Activated CD4-positive, alpha-beta T cell treated with anti-CD3 and anti-CD28 coated beads, Interleukin-2, Interleukin-6, amounts not matched to agents 100 ng/mL and 50 ng/mL, durations not matched to agents 16 hours and 8 hours (primary cell): Measurements from ENCODE around the gene RTP3.
"Not testable (repeated sequence)": the region's sequence is repeated elsewhere in the genome, so short reads cannot be mapped to it uniquely, and the experiment has no call there.

Experiments used
- DNase-seq: peaks from one replicate; pipeline ENCODE4 v3.0.0-alpha.2; 2020

The RTP3 gene

DNA sequence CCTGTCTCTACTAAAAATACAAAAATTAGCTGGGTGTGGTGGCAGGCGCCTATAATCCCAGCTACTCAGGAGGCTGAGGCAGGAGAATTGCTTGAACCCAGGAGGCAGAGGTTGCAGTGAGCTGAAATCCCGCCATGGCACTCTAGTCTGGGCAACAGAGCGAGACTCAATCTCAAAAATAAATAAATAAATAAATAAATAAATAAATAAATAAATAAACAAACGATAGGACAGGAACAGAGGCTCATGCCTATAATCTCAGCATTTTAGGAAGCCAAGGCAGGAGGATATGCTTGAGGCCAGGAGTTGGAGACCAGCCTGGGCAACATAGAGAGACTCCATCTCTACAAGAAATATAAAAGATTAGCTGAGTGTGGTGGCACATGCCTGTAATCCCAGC lies 24.4 kb downstream of the RTP3 start:
- not testable (repeated sequence) for DNase-seq

DNA sequence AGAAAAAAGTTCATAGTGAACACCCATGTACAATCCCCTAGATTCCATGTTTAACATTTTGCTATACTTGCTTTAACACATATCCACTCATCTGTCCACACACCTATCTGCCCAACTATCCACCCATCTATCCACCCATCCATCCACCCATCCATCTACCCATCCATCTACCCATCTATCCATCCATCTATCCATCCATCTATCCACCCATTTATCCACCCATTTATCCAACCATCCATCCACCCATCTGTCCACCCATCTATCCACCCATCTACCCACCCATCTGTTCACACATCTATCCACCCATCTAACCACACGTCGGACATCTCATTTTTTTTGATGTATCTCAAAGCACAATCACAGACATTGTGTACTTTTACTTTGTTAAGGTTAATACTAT lies 25.8 kb downstream of the RTP3 start:
- no peak for DNase-seq

DNA sequence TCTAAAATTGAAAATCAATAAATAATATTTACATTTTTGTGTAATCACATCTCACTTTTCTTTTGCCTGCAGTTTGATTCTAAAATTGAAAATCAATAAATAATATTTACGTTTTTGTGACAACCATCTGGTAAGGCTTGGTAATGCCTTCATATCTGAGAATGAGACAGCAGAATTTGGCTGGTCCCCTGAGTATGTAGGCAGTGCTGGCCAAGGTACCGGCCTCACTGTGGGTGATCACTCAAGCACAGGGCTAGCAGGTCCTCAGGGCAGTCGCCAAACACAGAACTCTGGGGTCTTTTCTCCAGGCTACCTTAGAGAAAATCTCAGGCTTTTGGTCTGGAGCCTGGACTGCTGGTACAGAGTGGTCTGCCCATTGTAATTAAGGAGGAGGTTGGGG lies 26.2 kb downstream of the RTP3 start:
- no peak for DNase-seq

DNA sequence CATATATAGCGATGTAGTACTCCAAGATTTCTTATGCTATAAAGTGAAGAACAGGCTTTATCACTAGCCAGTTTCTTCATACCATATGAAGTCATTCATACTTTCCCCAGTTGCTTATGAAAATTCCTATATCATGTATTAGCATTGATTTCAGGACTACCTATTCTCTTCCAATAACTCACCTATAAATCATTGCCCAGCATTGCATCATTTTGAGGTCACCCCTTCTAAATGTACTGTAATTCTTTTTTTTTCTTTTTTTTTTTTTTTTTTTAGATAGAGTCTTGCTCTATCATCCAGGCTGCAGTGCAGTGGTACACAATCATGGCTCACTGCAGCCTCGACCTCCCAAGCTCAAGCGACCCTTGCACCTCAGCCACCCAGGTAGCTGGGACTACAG lies 27.1 kb downstream of the RTP3 start:
- DNase-seq = no peak

DNA sequence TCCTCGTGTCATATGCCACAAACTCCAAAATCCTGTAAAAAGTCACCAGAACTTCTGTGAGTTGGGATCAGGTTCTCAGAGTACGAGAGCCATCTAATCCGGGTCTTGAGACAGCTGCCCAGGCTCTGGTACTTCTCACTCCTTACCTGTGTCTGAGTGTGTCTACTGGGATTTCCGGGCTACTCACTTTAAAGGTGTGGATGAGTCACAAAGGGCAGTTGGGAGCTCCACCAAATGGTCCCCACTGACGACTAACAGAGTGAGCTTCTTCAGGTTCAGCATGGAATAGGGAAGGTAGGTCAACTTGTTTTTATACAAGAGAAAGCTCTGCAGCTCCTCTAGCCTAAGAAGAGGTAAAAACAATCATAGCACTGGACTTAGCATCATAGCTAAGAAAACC lies 29.5 kb downstream of the RTP3 start:
- no peak for DNase-seq

DNA sequence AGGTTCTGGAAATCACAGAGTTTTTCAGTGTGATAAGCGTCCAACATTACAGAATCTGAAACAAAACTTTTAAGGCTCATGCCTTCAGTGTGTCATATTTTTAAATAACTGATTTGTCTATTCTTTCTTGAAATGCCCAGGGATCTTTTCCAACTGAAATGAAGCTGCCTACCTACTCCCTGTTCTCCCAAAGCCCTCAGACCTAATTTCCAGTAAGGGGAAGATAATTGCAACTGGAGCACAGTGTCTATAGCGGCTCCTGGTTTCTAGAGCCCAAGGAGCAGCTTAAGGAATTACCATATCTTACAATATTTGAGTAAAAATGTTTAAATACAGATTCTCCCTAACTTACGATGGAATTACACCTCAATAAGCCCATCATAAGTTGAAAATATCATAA lies 35.3 kb downstream of the RTP3 start:
- DNase-seq = no peak

DNA sequence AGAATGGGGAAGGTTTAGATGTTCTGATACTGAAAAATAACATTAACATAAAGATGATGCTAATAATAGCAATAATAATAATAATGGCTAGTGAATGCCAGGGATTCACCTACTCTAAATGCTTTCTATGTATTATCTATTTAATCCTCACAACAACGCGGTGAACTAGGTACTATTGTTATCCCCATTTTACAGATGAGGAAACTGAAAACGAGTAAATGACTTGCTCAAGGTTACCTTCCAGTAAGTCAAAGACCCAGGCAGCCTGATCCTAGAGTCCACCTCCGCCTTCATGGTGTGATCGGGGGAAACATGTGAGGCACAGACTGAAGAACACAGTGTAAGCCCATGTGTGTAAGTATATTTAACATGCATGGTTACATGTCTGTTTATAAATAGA lies 38.0 kb downstream of the RTP3 start:
- DNase-seq = no peak

DNA sequence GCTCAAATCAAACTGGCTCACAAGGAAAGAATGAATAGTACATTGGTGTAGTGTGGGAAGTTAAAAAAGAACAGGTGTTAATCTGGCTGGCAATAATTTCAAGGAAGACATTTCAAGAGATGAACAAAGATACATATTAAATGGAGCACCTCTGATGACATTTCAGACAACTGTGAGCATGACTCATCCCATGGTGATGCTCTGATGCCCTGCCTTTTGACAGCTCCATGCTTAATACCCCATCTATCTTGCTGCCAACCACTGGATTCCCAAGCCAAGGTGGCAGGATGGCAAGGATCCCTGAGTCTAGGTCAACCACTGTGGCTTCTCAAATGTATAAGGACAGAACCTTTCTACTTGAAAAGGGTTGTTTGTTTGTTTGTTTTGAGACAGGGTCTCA lies 39.0 kb downstream of the RTP3 start:
- no peak for DNase-seq

DNA sequence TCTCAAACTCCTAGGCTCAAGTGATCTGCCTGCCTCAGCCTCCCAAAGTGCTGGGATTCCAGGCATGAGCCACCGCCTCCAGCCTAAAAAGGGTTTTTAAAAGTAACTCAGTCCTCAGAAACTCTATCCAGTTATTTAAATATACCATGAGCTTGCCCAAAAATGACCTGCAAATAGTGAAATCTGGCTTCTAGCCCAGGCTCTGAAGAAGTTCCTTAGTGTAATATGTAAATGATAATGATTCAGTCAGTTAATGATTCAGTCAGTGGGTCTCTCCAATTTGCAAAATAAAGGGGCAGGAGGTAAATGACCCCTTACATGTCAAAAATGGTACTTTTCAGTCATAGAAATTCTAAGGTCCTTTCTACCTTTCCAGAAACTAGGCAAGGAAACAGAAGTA lies 39.5 kb downstream of the RTP3 start:
- no peak for DNase-seq

DNA sequence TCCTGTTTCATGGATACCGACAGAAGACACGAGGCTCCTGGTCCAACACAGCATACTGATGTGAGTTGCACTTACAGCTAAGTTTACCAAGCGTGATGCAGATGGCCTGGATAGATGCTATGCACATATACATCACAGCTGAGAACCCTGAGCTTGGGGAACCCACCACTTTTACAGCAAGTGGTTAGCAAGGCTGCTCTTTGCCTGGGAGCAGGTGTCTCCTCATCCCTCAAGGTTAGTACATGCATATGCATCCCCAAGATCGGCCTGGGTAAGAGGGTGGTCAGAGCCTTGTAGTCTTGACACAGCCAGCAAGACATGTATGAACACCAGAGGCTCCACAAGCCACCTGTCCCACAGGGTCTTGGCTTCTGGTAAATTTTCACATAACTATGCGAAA lies 40.0 kb downstream of the RTP3 start:
- DNase-seq = no peak

DNA sequence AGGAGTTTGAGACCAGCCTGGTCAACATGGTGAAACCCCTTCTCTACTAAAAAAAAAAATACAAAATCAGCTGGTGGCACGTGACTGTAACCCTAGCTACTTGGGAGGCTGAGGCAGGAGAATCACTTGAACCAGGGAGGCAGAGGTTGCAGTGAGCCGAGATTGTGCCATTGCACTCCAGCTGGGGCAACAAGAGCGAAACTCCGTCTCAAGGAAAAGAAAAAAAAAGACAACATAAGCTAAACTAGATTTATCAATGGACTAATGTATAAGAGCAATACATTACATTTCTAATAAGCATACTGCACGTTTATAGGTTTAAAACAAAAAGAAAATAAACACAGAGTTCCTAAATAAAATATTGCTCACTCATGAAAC lies 40.6 kb downstream of the RTP3 start:
- DNase-seq = not testable (repeated sequence)

DNA sequence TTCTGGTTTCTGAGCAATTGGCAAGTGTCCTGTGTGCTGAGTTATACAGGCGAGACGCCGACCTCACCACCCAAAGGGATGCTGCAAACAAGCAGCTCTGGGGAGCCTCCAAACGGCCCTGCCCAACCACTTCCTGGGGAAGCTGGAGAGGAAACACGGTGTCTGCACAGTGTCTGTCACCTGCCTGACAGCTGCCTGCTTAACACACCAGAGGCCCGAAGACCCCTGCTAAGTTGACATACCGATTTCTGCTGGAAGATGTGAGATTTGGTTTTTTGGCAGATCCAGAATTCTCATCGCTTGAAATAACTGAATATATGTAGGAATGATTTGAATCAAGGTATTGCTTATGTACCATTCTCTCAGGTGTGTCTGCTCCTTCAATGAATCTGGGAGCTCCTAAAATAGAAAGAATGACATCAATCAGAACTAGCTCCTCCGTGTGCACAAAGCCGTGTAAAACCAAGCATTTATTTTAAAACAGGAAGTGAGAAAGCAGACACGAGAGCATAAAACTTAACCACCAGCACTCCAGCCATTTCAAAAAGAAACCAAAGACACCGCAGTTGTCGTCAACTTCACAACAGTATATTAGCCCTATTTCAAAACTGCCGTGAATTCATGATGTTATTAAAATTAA lies 41.1 kb downstream of the RTP3 start:
- peak; percentile 92 for DNase-seq

DNA sequence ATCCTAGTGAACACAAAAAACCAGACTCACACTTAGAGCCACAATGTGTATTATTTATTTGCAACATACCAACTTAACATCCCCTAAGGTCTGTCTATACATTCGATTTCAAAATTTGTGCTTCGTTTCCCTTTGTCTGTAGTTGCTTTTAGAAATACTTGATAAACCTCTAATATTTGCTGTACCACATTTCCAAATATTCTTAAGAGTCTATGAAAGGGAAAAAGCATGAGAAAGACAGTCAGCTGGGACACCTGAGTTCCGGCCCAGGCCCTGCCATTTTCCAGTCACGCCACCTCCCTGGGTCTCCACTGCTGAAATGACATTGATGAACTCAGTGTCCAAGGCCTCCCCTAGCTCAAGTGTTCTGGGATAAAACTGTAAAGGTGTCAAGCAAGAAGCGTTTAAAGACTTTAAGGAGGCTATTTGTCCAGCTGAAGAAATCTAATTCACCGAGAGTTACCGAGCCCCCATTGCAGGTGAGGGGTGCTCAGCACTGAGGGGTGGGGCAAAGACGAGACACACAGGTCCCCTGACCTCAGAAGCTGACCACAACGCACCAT lies 41.7 kb downstream of the RTP3 start:
- DNase-seq = no peak

DNA sequence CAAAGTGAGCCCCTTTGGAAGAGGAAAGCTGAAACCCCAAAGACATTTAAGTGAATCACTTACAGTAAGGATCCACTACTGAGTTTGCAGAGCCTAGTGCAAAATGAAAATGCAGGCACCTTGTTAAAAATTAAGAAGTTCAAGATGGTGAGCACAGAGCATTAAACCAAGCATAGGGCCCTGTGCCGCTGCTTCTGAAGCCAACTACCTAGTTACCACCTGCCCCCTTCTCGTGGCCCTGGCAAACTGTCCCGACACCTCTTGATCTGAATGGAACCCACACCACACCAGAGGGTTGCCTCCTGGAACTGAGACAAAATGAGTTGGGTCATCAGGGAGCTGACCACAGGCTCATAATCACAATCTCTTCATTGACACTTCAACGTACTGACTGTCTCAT lies 42.8 kb downstream of the RTP3 start:
- DNase-seq = no peak

DNA sequence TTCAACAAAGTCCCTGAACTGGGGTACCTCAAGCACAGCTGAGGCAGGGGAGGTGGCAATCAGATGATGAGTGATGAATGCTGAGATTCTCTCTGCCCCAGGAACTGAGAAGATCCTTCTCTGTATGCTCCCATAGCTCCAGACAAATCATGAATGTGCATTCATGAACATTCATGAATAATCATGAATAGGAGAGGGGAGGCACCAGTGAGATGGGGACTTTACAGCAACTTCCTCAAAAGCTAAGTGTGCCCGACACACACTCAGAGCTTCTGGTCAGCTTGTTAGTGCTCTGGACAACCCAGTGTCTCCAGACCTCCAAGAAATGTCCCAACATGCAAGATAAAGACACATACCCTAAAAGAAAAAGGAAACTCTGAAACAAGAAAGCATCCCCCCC lies 44.1 kb downstream of the RTP3 start:
- no peak for DNase-seq

DNA sequence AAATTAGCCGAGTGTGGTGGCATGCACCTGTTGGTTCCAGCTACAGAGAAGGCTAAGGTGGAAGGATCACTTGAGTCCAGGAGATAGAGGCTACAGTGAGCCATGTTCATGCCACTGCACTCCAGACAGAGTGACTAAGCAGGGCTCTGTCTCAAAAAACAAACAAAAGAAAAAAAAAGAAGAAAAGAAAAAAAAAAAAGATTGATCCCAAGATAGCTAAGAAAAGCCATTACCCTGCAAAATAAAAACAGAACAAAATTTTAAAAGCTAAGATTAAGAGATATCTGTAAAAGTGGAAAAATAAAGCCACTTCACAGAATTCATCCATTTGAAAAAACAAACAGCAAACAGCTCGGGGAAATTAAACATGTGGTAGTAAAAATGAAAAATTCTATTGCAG lies 44.6 kb downstream of the RTP3 start:
- no peak for DNase-seq

DNA sequence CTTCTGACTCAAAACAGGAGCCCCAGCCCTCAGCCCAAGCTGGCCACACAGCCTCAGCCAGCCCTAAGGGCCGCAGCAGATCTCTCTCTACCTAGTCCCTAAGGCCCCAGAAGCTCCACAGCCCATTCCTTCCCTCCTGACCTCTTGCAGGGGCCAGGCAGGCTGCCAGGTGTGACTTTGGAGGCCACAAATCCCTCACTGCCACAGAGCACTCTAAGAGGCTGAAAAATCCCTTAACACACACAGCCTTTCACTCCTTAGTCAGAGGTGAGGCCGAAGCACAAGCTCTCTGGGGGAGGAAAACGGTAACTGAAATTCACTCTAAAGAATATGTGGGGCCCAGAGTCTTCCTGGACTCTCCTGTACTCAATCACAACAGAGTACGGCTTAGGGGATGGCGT lies 45.0 kb downstream of the RTP3 start:
- no peak for DNase-seq

DNA sequence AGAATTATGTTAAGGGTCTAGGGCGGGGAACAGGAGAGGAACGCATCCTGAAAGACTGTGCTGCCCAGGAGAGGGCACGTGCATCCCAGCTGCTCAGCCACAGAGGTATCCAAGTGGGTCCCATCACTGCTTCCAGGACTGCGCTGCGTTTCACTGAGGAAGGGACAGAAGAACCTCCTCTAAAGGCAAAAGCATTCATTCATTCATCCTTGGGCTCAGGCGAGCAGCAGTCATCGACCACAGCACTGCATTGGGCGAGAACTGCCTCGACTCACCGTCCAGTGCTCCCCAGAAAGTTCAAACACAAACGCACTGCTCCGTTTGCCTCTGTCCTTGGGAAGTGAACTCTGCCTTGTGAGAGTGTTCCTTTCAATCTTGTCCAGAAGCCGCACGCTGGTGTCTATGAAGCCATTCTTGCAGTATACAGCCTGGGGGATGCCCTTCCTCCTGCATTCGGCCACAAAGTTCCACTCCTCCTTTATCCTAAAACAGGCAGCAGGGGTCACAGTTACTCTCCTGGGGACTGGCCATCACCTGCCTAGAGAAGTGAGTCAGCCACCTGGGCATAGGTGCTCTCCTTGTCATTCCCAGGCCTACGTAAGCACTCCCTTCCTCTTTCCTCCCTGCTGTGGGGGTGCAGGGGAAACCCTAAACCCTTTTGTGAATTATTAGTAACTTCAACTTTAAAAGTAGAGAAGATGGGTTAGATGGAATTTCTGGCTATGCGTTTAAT lies 47.2 kb downstream of the RTP3 start:
- DNase-seq = no peak

DNA sequence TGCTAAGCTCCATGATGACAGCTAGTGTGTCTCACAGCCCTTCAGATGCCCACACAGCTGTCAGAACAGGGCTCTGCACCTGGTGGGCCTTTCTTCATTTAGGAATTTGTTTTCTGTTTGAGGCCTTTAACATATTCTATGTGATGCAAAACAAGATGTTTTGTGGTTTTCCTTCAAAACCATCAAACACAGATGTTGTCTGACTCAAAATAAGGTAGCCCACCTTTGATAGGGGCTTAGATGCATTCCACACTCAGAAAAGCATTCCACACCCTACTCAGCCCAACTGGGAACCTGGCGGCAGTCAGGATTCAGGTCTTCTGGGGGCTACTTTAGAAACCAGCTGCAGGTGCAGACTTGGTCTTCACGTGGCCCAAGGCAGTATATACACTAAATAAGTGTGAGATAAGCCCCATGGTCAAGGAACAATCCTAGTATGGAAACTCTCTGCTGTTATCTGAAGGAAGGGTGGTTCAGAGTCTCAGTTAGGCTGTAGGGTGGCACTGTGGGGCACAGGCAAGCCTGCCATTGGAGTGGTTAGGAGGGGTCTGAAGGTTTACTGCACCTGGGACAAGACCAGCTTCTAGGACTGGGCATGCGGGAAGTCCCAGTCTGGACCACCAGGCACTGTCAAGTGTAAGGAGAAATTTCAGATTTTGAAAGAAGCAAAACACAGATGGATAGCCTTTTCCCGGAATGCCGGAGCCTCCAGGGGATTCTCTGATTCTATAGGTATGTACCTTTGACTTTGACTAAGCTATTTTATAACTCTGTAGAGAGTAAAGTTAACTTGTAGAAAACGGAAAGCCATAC lies 48.2 kb downstream of the RTP3 start:
- no peak for DNase-seq

DNA sequence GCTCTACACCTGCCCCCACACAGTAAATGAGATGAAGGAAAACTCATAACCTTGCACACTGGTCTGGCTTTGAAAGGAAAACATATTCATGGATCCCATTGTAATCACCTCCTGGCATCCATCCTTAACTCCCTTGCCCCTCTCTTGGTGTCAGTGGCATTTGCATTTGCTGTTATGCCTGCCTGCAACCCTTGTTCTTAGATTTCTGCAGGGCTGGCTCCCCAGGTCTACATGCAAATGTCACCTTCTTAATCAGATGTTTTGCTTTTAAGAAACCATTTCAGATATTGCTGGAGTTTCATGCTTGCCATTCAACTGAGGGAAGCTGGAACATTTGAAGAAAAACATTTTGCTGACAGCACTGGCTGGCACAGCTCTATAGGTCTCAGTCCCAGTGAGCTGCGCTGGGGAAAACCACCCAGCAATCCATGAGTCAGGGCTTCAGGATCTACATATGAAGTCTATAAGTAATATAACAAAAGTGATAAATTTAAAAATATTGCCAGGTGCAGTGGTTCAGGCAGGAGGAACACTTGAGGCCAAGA lies 49.2 kb downstream of the RTP3 start:
- no peak for DNase-seq

DNA sequence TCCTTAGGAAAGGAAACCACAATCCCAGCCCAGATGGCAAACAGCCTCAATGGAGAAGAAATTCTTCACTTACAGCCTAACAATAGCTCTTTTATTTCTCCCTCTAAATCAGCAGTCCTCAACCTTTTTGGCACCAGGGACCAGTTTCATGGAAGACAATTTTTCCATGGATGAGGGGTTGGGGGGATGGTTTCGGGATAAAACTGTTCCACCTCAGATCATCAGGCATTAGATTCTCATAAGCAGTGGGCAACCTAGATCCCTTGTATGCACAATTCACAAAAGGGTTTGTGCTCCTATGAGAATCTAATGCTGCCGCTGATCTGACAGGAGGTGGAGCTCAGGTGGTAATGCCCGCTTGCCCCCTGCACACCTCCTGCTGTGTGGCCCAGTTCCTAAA lies 50.8 kb downstream of the RTP3 start:
- not testable (repeated sequence) for DNase-seq

DNA sequence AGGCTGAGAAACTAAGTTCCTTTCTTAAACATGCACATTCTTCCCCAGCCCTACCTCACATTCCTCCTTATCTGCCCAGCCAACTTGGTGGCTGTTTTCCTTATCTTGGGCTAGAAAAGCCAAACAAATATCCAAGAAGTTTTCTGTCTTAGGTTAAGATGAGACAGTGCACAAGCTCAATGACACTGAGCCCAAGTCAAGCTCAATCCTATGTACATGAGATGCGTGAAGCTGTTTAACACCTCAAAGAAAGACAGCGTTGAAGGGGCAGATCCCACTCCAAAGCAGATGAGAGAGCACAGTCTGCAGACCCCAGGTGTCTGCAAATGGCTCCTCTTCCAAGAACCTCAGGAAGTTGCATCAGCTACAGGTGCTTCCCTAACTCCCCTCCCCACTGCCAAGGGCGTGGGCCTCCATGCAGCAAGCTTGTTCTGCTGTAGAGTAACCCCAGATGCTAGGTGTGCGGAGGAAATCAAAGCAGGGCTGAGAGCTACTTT lies 51.7 kb downstream of the RTP3 start:
- DNase-seq = no peak

DNA sequence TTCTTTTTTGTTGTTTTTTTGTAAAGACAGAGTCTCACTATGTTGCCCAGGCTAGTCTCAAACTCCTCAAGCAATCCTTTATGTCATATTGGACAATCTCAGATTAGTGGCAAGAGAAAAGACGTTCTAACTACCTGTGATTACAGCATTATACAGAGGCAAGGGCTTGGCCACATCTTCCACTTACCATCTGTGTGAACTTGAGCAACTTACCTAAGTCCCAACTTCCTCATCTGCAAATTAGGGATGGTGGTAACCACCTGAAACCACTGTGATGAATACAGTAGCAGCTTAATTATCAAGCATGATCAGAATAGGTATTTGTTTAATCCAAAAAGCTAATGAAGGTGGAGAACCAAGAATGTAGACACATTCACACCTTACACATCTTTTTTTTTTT lies 52.2 kb downstream of the RTP3 start:
- no peak for DNase-seq
